SK-N-MC (cell line): ENCODE results near the gene PPP1R12A.

Experiments used
- EZH2 ChIP-seq: fragments of 200-600 bp; sonication (generic); IDR thresholded peaks from one replicate; pipeline ENCODE4 v1.6.1; 2017; ENCODE audit warnings: antibody characterized with exemption
- FOXP2 ChIP-seq: optimal IDR thresholded peaks from 2 replicates; pipeline ENCODE3; 2011; ENCODE audit warnings: mild to moderate bottlenecking, moderate library complexity; ENCODE audit not compliant: insufficient read depth; ENCODE audit errors: extremely low read length, control extremely low read depth
- POLR2AphosphoS5 ChIP-seq: IDR thresholded peaks from 2 replicates; pipeline ENCODE4 v1.6.1; 2012; ENCODE audit warnings: mild to moderate bottlenecking, low read depth, low read length, borderline replicate concordance

DNA sequence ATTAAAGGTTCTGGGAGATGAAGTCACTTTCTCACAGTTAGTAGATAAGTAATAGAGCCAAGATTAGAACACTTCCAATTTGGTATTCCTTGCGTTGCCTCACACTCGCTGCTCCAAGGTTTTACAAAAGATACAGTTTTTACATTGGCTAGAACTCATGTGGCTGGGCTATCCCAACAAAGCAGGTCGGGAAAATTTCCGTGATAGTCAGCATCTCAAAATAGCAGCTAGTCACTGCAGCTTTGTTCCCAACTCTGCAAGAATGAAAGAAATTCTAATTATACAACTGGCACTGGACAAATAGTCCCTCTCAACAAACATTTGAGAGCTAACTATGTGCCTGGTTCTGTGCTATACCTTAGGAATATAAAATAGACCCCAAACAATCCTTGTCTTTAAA, 24.6 kb upstream of the PPP1R12A start:
- TF ChIP-seq EZH2 (no peak), POLR2AphosphoS5 (no peak), FOXP2 (no peak)
